GM18907 (cell line): ENCODE measurements around the gene SMCO3.

ENCODE experiments used
- ATAC-seq: cut with Tn5 transposase; IDR thresholded peaks from one replicate; pipeline ENCODE4 v1.9.1; 2021; ENCODE audit warnings: mild to moderate bottlenecking, moderate library complexity; ENCODE audit not compliant: unreplicated experiment

Gene SMCO3

GRCh38 chr12:14833336-14833735 lies 19.4 kb upstream of the SMCO3 start:
- no peak for ATAC-seq

- ATAC-seq: peak; percentile 85
Observed at GRCh38 chr12:14828892-14829291, 14.9 kb upstream of the SMCO3 start.

GRCh38 chr12:14827043-14827442 lies 13.1 kb upstream of the SMCO3 start:
- no peak for ATAC-seq

GRCh38 chr12:14826491-14826890 lies 12.5 kb upstream of the SMCO3 start:
- no peak for ATAC-seq

DNA sequence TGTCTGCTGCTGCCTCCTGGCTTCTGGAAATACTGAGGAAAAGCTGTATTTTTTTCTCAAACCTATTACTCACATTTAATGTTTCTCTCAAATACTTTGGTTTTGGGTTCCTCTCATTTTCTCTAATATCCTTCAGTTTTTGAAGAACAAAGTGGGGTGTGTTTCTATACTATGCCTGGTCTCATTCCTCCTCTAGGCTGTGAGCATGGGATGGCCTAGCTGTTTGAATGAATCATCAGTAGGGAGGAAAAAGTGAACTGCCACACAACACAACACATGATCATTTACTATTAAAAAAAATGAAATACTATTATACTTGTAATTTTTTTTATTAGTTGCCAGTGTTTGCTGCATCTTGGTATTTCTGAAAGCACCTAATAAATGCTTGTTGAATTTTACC lies 11.3 kb upstream of the SMCO3 start:
- ATAC-seq: no peak

- ATAC-seq: no peak
Observed at GRCh38 chr12:14824012-14824634, 10.1 kb upstream of the SMCO3 start.

- ATAC-seq: no peak
Observed at GRCh38 chr12:14811486-14811885, 2.5 kb downstream of the SMCO3 start.

- no peak for ATAC-seq
Observed at GRCh38 chr12:14810953-14811483, 3.0 kb downstream of the SMCO3 start.

GRCh38 chr12:14810167-14810952 lies 3.6 kb downstream of the SMCO3 start:
- ATAC-seq: no peak

DNA sequence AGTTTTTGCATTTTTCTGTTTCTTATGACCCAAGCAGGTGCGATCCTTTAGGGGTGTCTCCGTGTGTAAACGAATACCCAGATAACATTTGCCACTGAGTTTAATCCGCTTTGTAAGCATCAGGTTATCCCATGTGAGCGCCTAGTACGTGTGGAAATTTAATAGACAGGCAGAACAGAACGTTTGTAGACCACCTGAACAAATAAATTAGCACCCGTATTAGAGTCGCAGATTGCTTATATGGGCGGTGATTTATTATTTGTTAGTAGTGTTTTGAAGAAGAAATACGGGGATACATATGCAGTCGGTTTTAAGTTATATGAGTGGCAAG lies 10.2 kb downstream of the SMCO3 start:
- ATAC-seq: peak; percentile 20

GRCh38 chr12:14803011-14803829 lies 10.8 kb downstream of the SMCO3 start, which contains the start of the genes C12orf60 and WBP11:
C12orf60 (plus strand) TSS chr12:14803670; CDS start chr12:14822936, 19,266 bp downstream.
WBP11 (minus strand) TSS chr12:14803478; CDS start chr12:14801383, 2,095 bp downstream.
- peak; percentile 100 for ATAC-seq

DNA sequence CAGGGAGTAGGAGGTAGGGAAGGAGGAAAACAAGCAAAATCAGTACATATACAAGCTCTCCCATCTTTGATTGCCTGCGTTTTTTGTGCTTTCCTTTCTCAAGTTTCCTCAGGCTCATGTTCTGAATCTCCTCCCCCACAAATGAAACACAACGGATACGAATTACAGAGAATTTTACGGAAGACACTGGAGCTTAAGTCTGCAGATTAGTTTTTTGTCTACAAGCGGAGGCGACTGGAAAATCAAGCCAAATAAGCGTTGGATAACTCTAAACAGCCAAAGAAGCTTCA lies 11.3 kb downstream of the SMCO3 start:
- no peak for ATAC-seq

- ATAC-seq: no peak
Observed at GRCh38 chr12:14802247-14802646, 11.7 kb downstream of the SMCO3 start.

GRCh38 chr12:14795028-14795448 lies 18.9 kb downstream of the SMCO3 start:
- no peak for ATAC-seq

- no peak for ATAC-seq
Observed at GRCh38 chr12:14785568-14785967, 28.4 kb downstream of the SMCO3 start.

DNA sequence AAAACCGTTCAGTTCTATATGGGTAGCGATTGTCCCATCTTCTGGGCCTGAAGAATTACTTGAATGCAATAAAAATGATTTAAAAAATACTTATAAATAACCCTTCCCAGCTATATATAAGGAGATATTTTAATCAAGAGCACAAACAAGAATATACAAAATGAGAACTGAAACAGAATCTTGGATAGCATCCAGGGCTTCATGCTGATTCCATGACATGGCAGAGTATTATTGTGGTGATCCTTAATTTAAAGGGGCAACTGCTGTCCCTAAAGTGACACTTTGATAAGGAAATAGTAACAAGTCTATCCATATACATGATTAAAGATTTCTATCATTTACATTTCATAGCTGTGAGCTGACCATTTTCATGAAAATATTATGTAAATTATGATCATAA lies 29.5 kb downstream of the SMCO3 start:
- no peak for ATAC-seq

DNA sequence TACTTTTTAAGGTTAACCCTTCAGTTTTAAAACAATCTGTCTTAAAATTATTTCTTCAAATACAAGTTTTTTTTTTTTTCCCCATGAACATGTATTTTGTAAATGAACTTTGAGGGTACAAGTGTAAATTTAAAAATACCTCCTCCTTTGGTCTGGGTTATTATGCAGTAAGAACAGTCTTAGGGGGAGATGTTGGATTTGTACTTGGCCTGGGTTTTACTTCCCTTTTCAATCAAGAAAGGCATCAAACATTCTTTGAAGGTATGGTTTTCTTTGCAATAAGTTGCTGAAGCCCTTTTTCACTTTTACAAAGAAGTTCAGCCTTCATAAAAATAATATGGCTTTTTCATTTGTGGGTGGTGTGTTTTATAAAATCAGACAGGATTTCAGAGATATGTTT lies 31.2 kb downstream of the SMCO3 start:
- ATAC-seq: no peak

DNA sequence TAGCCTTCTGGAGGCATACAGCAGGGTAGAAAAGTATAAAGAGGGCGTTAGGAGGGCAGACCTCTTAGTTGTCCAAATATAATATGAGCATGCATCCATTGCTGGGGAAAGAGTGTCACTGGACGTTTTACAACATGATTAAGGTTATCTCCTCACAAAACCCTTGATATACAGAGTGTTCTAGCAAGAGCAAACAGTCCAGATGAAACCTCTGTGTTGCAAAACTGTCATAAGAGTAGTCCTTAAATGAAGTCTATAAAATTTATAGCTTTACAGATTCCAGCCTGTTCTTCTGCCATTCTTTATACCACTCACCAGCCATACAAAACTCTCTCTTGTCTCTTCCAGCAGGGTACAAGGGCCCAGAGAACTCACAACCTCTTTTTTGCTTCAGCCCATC lies 32.4 kb downstream of the SMCO3 start:
- no peak for ATAC-seq

DNA sequence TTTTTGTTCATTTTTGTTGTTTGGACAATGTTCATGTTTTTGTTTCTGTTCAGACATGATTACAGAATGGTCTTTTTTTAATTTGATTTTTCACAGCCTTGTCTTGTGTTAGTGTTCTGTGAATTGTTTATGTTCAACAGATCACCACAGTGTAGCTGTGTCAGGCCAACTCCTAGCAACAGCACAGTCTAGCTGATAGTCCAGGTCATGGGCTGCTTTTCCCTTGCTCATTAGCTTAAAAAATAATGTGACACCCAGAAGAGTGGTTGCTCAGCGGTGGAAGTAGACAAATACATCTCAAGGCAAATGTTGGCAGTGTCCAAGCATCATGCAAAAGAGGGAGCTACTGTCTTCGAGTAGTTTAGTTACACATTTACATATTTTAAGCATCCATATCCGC lies 33.1 kb downstream of the SMCO3 start:
- no peak for ATAC-seq

- ATAC-seq: no peak
Observed at GRCh38 chr12:14779834-14780233, 34.1 kb downstream of the SMCO3 start.

DNA sequence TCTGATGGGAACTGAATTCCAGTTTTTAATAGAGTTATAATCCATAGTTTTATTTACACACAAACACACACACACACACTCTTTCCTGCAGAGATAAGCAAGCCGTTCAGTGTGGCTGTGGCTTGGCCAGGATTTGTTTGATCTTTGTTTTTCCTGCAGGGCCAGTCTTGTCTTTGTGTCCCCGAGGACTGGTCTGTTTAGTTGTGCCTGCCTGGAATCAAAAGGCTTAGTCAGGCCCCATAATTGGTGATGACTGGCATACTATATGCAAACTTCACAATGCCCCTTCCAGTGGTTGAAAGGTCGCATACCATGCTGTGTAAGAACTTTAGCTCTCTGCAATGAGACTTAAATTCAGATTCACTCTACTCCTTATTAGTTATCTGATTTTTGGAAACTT lies 36.7 kb downstream of the SMCO3 start:
- ATAC-seq: no peak
